Measurements from ENCODE around the gene SEMA3F. TPM values are rescaled to one million over a fixed set of nuclear protein-coding genes. Genes with fewer than 3 reads are reported as not detected.
A peak's percentile ranks its signal among the peaks of the same experiment; 100 is the strongest.

Gene SEMA3F
- total and polyA plus RNA-seq, 8 donors = 1.4 to 8.8 (median 4.9) TPM

- no peak for TF ChIP-seq CTCF (IDR thresholded peaks at IDR 0.05)
- WGBS, 2 donors = 89% methylated on average over 26 of the region's 26 CpGs
- DNase-seq = no peak
- H3K27me3 ChIP-seq = no peaks in the 10 kb centered on the region
- H3K9me3 ChIP-seq = no peaks in the 10 kb centered on the region
- FAIRE-seq = no peak
- ATAC-seq = no peak
- intact Hi-C loops (cut with DNase I) = loop anchor here in 1 of 3 donors (10.0 kb wide), 1 partner anchor 58 kb away; no protein-coding TSS in a partner anchor
- H3K4me1 ChIP-seq = peaks cover 0 to 18% (median 4%) of the 10 kb centered on the region in 3 donors
- no peak overlapping the region for H3K4me3 ChIP-seq
- no peak overlapping the region for H3K27ac ChIP-seq
- no peaks in the 10 kb centered on the region for H3K36me3 ChIP-seq
Observed at GRCh38 chr3:50182533-50183099, 27.5 kb downstream of the SEMA3F start.

GRCh38 chr3:50183755-50184154, 28.6 kb downstream of the SEMA3F start:
- WGBS, 2 donors = 81 to 89% methylated on average over 6 of the region's 6 CpGs
- Histone ChIP-seq H3K9me3 (no peaks in the 10 kb centered on the region), H3K27ac (no peak overlapping the region), H3K4me1 (peaks cover 0 to 18% (median 4%) of the 10 kb centered on the region in 3 donors), H3K36me3 (no peaks in the 10 kb centered on the region), H3K4me3 (no peak overlapping the region), H3K27me3 (no peaks in the 10 kb centered on the region)
- ATAC-seq (no peak), DNase-seq (no peak), FAIRE-seq (no peak)
- intact Hi-C loops (cut with DNase I) = loop anchor here in 1 of 3 donors (10.0 kb wide), 1 partner anchor 59 kb away; no protein-coding TSS in a partner anchor
- no peak for TF ChIP-seq CTCF (IDR thresholded peaks at IDR 0.05)

- 88 to 90% methylated on average over 20 to 21 of the region's 21 CpGs for WGBS, 2 donors
- no peak for FAIRE-seq
- ATAC-seq = no peak
- peak in 1 of 6 donors; percentile 52 for DNase-seq
- Histone ChIP-seq H3K9me3 (no peaks in the 10 kb centered on the region), H3K27me3 (no peaks in the 10 kb centered on the region), H3K4me1 (peaks cover 0 to 12% (median 4%) of the 10 kb centered on the region in 3 donors), H3K4me3 (no peak overlapping the region), H3K27ac (no peak overlapping the region), H3K36me3 (no peaks in the 10 kb centered on the region)
- intact Hi-C loops (cut with DNase I) = loop anchor here in 1 of 3 donors (10.0 kb wide), 1 partner anchor 60 kb away; no protein-coding TSS in a partner anchor
- no peak for TF ChIP-seq CTCF (IDR thresholded peaks at IDR 0.05)
Observed at GRCh38 chr3:50184242-50184978, 29.3 kb downstream of the SEMA3F start.

GRCh38 chr3:50185230-50185629, 30.1 kb downstream of the SEMA3F start:
- no peak for ATAC-seq
- Histone ChIP-seq H3K27ac (no peak overlapping the region), H3K4me3 (no peak overlapping the region), H3K27me3 (no peaks in the 10 kb centered on the region), H3K9me3 (no peaks in the 10 kb centered on the region), H3K36me3 (no peaks in the 10 kb centered on the region), H3K4me1 (peaks cover 0 to 4% (median 0%) of the 10 kb centered on the region in 3 donors)
- FAIRE-seq = no peak
- intact Hi-C loops (cut with DNase I) = loop anchor here in 2 of 3 donors (5.0 to 10.0 kb wide), 2 partner anchors 60 to 63 kb away; no protein-coding TSS in a partner anchor
- no peak for DNase-seq
- WGBS, 2 donors = 87 to 93% methylated on average over 4 of the region's 4 CpGs
- TF ChIP-seq CTCF (IDR thresholded peaks at IDR 0.05) = no peak
